Measurements from ENCODE around the gene RPRD2.

The RPRD2 gene

GRCh38 chr1:150514913-150515327, 151.0 kb downstream of the RPRD2 start:
- no peak for DNase-seq (ENCODE audit: low read depth)

GRCh38 chr1:150515328-150516049, 151.5 kb downstream of the RPRD2 start, which contains the start of gene FALEC:
TSS of gene FALEC (plus strand) at chr1:150515752.
- peak; percentile 83 for DNase-seq (ENCODE audit: low read depth)

- no peak for DNase-seq (ENCODE audit: low read depth)
These were observed 152.2 kb downstream of the RPRD2 start for GRCh38 chr1:150516050-150516591.

- no peak for DNase-seq (ENCODE audit: low read depth)
These were observed 152.7 kb downstream of the RPRD2 start for GRCh38 chr1:150516616-150517015.

- DNase-seq (ENCODE audit: low read depth) = no peak
These were observed 157.4 kb downstream of the RPRD2 start for GRCh38 chr1:150521196-150521968.

- no peak for DNase-seq (ENCODE audit: low read depth)
These were observed 161.4 kb downstream of the RPRD2 start for GRCh38 chr1:150525348-150525747.

Data from activated T-cell treated with anti-CD3 and anti-CD28 coated beads for 1 hour (primary cell).